ENCODE results near the gene IPCEF1. TPM values are rescaled to one million over a fixed set of nuclear protein-coding genes. Genes with fewer than 3 reads are reported as not detected.

IPCEF1 gene
- polyA plus RNA-seq, 2 of the 4 experiments (the other 2 are of a cell fraction): 0.01 TPM; not detected in 1

DNA sequence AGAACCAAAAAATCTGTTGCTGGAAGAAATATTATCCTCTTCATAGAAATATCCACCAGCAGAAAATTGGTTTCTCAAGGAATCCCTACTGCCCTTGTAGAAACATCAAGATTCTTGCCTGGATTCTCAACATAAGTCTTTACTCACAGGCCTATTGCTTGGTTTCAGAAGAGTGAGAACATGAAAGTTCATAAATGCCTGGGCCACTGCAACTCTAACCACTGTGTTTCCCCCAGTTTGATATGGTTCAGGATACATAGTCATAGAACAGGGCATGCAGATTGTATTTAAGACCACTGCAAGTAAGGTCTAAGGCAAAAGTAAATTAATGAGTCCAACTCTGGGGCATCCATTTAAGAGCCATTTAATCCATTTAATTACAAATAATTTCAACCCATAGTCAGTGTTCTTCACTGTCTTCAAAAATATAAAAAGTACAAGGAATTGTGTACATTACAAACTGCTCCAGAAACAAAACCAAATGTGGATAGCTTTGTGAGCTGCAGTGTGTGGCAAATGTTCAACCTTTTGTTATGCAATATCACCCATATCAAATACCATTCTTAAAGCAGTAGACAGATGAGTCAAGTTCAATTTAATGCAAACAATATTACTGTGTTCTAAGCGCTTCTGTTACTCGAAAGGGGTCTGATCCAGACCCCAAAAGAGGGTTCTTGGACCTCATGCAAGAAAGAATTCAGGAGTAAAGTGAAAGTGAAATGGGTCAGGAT is 234.2 kb downstream of the IPCEF1 start (continued):
- TF ChIP-seq, protein P1, sequence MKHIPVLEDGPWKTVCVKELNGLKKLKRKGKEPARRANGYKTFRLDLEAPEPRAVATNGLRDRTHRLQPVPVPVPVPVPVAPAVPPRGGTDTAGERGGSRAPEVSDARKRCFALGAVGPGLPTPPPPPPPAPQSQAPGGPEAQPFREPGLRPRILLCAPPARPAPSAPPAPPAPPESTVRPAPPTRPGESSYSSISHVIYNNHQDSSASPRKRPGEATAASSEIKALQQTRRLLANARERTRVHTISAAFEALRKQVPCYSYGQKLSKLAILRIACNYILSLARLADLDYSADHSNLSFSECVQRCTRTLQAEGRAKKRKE (CRISPR knock-in tag; IDR thresholded peaks at IDR 0.05; ENCODE audit: low read depth): no peak
- no peak for TF ChIP-seq CBX2 (IDR thresholded peaks at IDR 0.05; ENCODE audit: borderline replicate concordance, low read depth)
- no peak for TF ChIP-seq KDM5A (IDR thresholded peaks at IDR 0.05)
- no peak for TF ChIP-seq RFX5 (IDR thresholded peaks at IDR 0.05)
- TF ChIP-seq CBX8 (IDR thresholded peaks at IDR 0.05): no peak
- TF ChIP-seq, protein P2, sequence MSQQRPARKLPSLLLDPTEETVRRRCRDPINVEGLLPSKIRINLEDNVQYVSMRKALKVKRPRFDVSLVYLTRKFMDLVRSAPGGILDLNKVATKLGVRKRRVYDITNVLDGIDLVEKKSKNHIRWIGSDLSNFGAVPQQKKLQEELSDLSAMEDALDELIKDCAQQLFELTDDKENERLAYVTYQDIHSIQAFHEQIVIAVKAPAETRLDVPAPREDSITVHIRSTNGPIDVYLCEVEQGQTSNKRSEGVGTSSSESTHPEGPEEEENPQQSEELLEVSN (IDR thresholded peaks at IDR 0.05; ENCODE audit: borderline replicate concordance, low read depth): no peak

DNA sequence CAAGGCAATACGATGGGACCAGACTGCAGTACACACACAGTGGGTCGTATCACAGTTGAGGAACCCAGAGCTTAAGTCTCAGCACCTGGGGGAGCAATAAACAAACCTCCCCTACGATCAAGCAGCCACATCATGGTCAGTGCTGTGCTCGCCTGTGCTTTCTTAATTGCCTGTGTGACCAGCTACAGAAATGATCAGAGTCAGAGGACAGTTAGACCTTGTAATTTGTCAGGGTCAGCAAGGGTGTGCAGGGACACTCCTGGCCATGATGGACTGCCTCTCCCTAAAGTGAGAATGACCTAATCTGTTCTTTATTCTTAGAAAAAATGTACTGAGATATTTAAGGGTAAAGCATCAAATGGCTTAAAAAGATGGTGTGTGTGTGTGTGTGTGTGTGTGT is 239.1 kb downstream of the IPCEF1 start:
- ATAC-seq: no peak

DNA sequence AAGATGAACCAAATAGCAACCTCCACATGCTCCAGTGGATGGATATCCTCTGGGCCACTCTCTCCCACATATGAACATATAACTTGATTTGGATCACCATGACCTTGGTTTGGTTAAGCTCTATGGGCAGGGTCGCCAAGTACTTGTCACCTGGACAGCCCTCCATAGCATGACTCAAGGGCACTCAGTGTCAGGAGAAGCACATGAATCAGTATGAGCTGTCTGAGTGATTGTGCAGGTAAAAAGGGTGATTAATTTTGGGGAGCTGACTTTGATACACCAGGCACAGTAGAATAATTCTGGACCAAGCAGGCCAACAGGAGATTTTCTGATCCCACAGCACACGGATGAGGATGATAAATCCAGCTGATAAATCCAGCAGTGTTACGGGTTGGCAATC is 243.2 kb downstream of the IPCEF1 start:
- CTCF ChIA-PET: interaction anchor here (0.6 kb wide), 1 partner anchor 561 kb away, joined by 4 read pairs; no protein-coding TSS in a partner anchor
- H3K4me1 ChIP-seq: no peaks in the 10 kb centered on the region
- no peak overlapping the region for H3K4me2 ChIP-seq
- H3K27ac ChIP-seq: no peak overlapping the region
- FAIRE-seq: no peak
- 25% methylated on average over 3 of the region's 3 CpGs for WGBS (ENCODE audit: missing lambda C conversion rate)
- DNase-seq (ENCODE audit: low read depth in 1 of 2, low spot score in 1 of 2): no peak
- TF ChIP-seq MAZ (IDR thresholded peaks at IDR 0.05; ENCODE audit: borderline replicate concordance, low read depth, low read length) (no peak), RNF2 (IDR thresholded peaks at IDR 0.05; ENCODE audit: borderline replicate concordance, low read depth) (no peak), HEYL (CRISPR knock-in tag; IDR thresholded peaks at IDR 0.05) (no peak), CBX8 (IDR thresholded peaks at IDR 0.05) (no peak), FOSB (CRISPR knock-in tag; IDR thresholded peaks at IDR 0.05) (no peak), CHD4 (IDR thresholded peaks at IDR 0.05; ENCODE audit: borderline replicate concordance) (no peak), SREBF2 (IDR thresholded peaks at IDR 0.05) (no peak), TFCP2L1 (CRISPR knock-in tag; IDR thresholded peaks at IDR 0.05) (no peak), TP53 (CRISPR knock-in tag; IDR thresholded peaks at IDR 0.05) (no peak), HDAC2 (IDR thresholded peaks at IDR 0.05) (no peak), RCOR1 (IDR thresholded peaks at IDR 0.05; ENCODE audit: low read depth, low read length) (no peak), HOXB13 (CRISPR knock-in tag; IDR thresholded peaks at IDR 0.05; ENCODE audit: low read depth) (no peak), FOXS1 (CRISPR knock-in tag; IDR thresholded peaks at IDR 0.05) (no peak), CBX2 (IDR thresholded peaks at IDR 0.05; ENCODE audit: borderline replicate concordance, low read depth) (no peak), PHF8 (IDR thresholded peaks at IDR 0.05; ENCODE audit: borderline replicate concordance, low read depth) (no peak)
- TF ChIP-seq, protein P3, sequence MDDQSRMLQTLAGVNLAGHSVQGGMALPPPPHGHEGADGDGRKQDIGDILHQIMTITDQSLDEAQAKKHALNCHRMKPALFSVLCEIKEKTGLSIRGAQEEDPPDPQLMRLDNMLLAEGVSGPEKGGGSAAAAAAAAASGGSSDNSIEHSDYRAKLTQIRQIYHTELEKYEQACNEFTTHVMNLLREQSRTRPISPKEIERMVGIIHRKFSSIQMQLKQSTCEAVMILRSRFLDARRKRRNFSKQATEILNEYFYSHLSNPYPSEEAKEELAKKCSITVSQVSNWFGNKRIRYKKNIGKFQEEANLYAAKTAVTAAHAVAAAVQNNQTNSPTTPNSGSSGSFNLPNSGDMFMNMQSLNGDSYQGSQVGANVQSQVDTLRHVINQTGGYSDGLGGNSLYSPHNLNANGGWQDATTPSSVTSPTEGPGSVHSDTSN (IDR thresholded peaks at IDR 0.05): no peak
- TF ChIP-seq, protein P4, sequence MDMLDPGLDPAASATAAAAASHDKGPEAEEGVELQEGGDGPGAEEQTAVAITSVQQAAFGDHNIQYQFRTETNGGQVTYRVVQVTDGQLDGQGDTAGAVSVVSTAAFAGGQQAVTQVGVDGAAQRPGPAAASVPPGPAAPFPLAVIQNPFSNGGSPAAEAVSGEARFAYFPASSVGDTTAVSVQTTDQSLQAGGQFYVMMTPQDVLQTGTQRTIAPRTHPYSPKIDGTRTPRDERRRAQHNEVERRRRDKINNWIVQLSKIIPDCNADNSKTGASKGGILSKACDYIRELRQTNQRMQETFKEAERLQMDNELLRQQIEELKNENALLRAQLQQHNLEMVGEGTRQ (IDR thresholded peaks at IDR 0.05): no peak
- TF ChIP-seq, protein P5, sequence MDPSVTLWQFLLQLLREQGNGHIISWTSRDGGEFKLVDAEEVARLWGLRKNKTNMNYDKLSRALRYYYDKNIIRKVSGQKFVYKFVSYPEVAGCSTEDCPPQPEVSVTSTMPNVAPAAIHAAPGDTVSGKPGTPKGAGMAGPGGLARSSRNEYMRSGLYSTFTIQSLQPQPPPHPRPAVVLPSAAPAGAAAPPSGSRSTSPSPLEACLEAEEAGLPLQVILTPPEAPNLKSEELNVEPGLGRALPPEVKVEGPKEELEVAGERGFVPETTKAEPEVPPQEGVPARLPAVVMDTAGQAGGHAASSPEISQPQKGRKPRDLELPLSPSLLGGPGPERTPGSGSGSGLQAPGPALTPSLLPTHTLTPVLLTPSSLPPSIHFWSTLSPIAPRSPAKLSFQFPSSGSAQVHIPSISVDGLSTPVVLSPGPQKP (IDR thresholded peaks at IDR 0.05; ENCODE audit: low read depth, low read length): no peak
- TF ChIP-seq, protein P6, sequence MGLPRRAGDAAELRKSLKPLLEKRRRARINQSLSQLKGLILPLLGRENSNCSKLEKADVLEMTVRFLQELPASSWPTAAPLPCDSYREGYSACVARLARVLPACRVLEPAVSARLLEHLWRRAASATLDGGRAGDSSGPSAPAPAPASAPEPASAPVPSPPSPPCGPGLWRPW (IDR thresholded peaks at IDR 0.05): no peak
- TF ChIP-seq, protein P1 (CRISPR knock-in tag; IDR thresholded peaks at IDR 0.05; ENCODE audit: low read depth): no peak
- POLR2A ChIA-PET: no interaction called here
- H3K9me3 ChIP-seq: no peaks in the 10 kb centered on the region
- H3K4me3 ChIP-seq: no peak overlapping the region
- no peak for ATAC-seq

More for the DNA sequence above, 239.1 kb downstream of the IPCEF1 start:
- WGBS (ENCODE audit: missing lambda C conversion rate): 0% methylated on average over 2 of the region's 4 CpGs
- Histone ChIP-seq H3K9me3 (no peaks in the 10 kb centered on the region), H3K4me2 (no peak overlapping the region), H3K27ac (no peak overlapping the region), H3K4me1 (no peaks in the 10 kb centered on the region), H3K4me3 (no peak overlapping the region)
- FAIRE-seq (no peak), DNase-seq (ENCODE audit: low read depth in 1 of 2, low spot score in 1 of 2) (no peak)
- no peak for TF ChIP-seq MYC (IDR thresholded peaks at IDR 0.05; ENCODE audit: borderline replicate concordance, low read length)
- TF ChIP-seq, protein P2 (IDR thresholded peaks at IDR 0.05; ENCODE audit: borderline replicate concordance, low read depth): no peak
- CTCF ChIA-PET: no interaction called here
- POLR2A ChIA-PET: no interaction called here
